Measurements from ENCODE around the gene SENP6. TPM values are rescaled to one million over a fixed set of nuclear protein-coding genes. Genes with fewer than 3 reads are reported as not detected.

The SENP6 gene
- total RNA-seq, 1 donor, result 135 TPM

GRCh38 chr6:75600768-75601167 is 912 bp upstream of the SENP6 start:
- H3K4me1 ChIP-seq (ENCODE audit: insufficient read depth, low read length), result peaks cover 41% of the 10 kb centered on the region
- no peaks in the 10 kb centered on the region for H3K9me3 ChIP-seq (ENCODE audit: low read depth, low read length)
- H3K4me3 ChIP-seq (ENCODE audit: low read length), result no peak overlapping the region
- H3K27me3 ChIP-seq (ENCODE audit: insufficient read depth, low read length), result no peaks in the 10 kb centered on the region

- peak overlapping the region; percentile 85 for H3K4me3 ChIP-seq (ENCODE audit: low read length)
- H3K4me1 ChIP-seq (ENCODE audit: insufficient read depth, low read length), result peaks cover 51% of the 10 kb centered on the region
- H3K9me3 ChIP-seq (ENCODE audit: low read depth, low read length), result no peaks in the 10 kb centered on the region
- no peaks in the 10 kb centered on the region for H3K27me3 ChIP-seq (ENCODE audit: insufficient read depth, low read length)
These were observed 796 bp downstream of the SENP6 start for GRCh38 chr6:75602246-75603105.

GRCh38 chr6:75603106-75603420 is 1.4 kb downstream of the SENP6 start:
- peaks cover 56% of the 10 kb centered on the region for H3K4me1 ChIP-seq (ENCODE audit: insufficient read depth, low read length)
- H3K27me3 ChIP-seq (ENCODE audit: insufficient read depth, low read length), result no peaks in the 10 kb centered on the region
- H3K9me3 ChIP-seq (ENCODE audit: low read depth, low read length), result no peaks in the 10 kb centered on the region
- H3K4me3 ChIP-seq (ENCODE audit: low read length), result peak overlapping the region; percentile 85

- Histone ChIP-seq H3K4me3 (ENCODE audit: low read length) (no peak overlapping the region), H3K27me3 (ENCODE audit: insufficient read depth, low read length) (no peaks in the 10 kb centered on the region), H3K4me1 (ENCODE audit: insufficient read depth, low read length) (peaks cover 61% of the 10 kb centered on the region)
These were observed 2.6 kb downstream of the SENP6 start for GRCh38 chr6:75604294-75604693.

GRCh38 chr6:75605635-75606034 is 4.0 kb downstream of the SENP6 start:
- H3K4me1 ChIP-seq (ENCODE audit: insufficient read depth, low read length), result peaks cover 68% of the 10 kb centered on the region
- no peak overlapping the region for H3K4me3 ChIP-seq (ENCODE audit: low read length)
- no peaks in the 10 kb centered on the region for H3K27me3 ChIP-seq (ENCODE audit: insufficient read depth, low read length)
- H3K9me3 ChIP-seq (ENCODE audit: low read depth, low read length), result no peaks in the 10 kb centered on the region

More at GRCh38 chr6:75604294-75604693, 2.6 kb downstream of the SENP6 start:
- H3K9me3 ChIP-seq (ENCODE audit: low read depth, low read length), result no peaks in the 10 kb centered on the region

GRCh38 chr6:75608304-75608703 is 6.6 kb downstream of the SENP6 start:
- Histone ChIP-seq H3K4me3 (ENCODE audit: low read length) (no peak overlapping the region), H3K27me3 (ENCODE audit: insufficient read depth, low read length) (no peaks in the 10 kb centered on the region)

GRCh38 chr6:75608956-75609533 is 7.4 kb downstream of the SENP6 start:
- H3K4me3 ChIP-seq (ENCODE audit: low read length), result no peak overlapping the region
- H3K4me1 ChIP-seq (ENCODE audit: insufficient read depth, low read length), result peaks cover 80% of the 10 kb centered on the region
- no peaks in the 10 kb centered on the region for H3K9me3 ChIP-seq (ENCODE audit: low read depth, low read length)
- H3K27me3 ChIP-seq (ENCODE audit: insufficient read depth, low read length), result no peaks in the 10 kb centered on the region

More at GRCh38 chr6:75608304-75608703, 6.6 kb downstream of the SENP6 start:
- Histone ChIP-seq H3K9me3 (ENCODE audit: low read depth, low read length) (no peaks in the 10 kb centered on the region), H3K4me1 (ENCODE audit: insufficient read depth, low read length) (peaks cover 86% of the 10 kb centered on the region)

GRCh38 chr6:75609639-75610590 is 8.2 kb downstream of the SENP6 start:
- no peaks in the 10 kb centered on the region for H3K27me3 ChIP-seq (ENCODE audit: insufficient read depth, low read length)
- H3K4me1 ChIP-seq (ENCODE audit: insufficient read depth, low read length), result peaks cover 80% of the 10 kb centered on the region
- no peak overlapping the region for H3K4me3 ChIP-seq (ENCODE audit: low read length)
- H3K9me3 ChIP-seq (ENCODE audit: low read depth, low read length), result no peaks in the 10 kb centered on the region

- Histone ChIP-seq H3K27me3 (ENCODE audit: insufficient read depth, low read length) (no peaks in the 10 kb centered on the region), H3K9me3 (ENCODE audit: low read depth, low read length) (no peaks in the 10 kb centered on the region), H3K4me1 (ENCODE audit: insufficient read depth, low read length) (peaks cover 78% of the 10 kb centered on the region), H3K4me3 (ENCODE audit: low read length) (no peak overlapping the region)
These were observed 9.5 kb downstream of the SENP6 start for GRCh38 chr6:75611011-75611701.

- no peak overlapping the region for H3K4me3 ChIP-seq (ENCODE audit: low read length)
- no peaks in the 10 kb centered on the region for H3K9me3 ChIP-seq (ENCODE audit: low read depth, low read length)
- H3K4me1 ChIP-seq (ENCODE audit: insufficient read depth, low read length), result peaks cover 80% of the 10 kb centered on the region
- no peaks in the 10 kb centered on the region for H3K27me3 ChIP-seq (ENCODE audit: insufficient read depth, low read length)
These were observed 10.2 kb downstream of the SENP6 start for GRCh38 chr6:75611702-75612375.

GRCh38 chr6:75612434-75612833 is 10.8 kb downstream of the SENP6 start:
- Histone ChIP-seq H3K4me3 (ENCODE audit: low read length) (no peak overlapping the region), H3K9me3 (ENCODE audit: low read depth, low read length) (no peaks in the 10 kb centered on the region), H3K27me3 (ENCODE audit: insufficient read depth, low read length) (no peaks in the 10 kb centered on the region), H3K4me1 (ENCODE audit: insufficient read depth, low read length) (peaks cover 77% of the 10 kb centered on the region)

- Histone ChIP-seq H3K4me3 (ENCODE audit: low read length) (no peak overlapping the region), H3K27me3 (ENCODE audit: insufficient read depth, low read length) (no peaks in the 10 kb centered on the region), H3K4me1 (ENCODE audit: insufficient read depth, low read length) (peaks cover 71% of the 10 kb centered on the region), H3K9me3 (ENCODE audit: low read depth, low read length) (no peaks in the 10 kb centered on the region)
These were observed 11.4 kb downstream of the SENP6 start for GRCh38 chr6:75613056-75613501.

GRCh38 chr6:75618437-75618836 is 16.8 kb downstream of the SENP6 start:
- Histone ChIP-seq H3K4me1 (ENCODE audit: insufficient read depth, low read length) (peaks cover 44% of the 10 kb centered on the region), H3K9me3 (ENCODE audit: low read depth, low read length) (no peaks in the 10 kb centered on the region), H3K27me3 (ENCODE audit: insufficient read depth, low read length) (no peaks in the 10 kb centered on the region), H3K4me3 (ENCODE audit: low read length) (no peak overlapping the region)

Data from mononuclear cell (primary cell).